Skeletal muscle tissue (tissue), 4 donors: ENCODE measurements around the gene PPP1R3F. TPM values are rescaled to one million over a fixed set of nuclear protein-coding genes. Genes with fewer than 3 reads are reported as not detected.
A peak's percentile ranks its signal among the peaks of the same experiment; 100 is the strongest.
"Not testable (repeated sequence)": the region's sequence is repeated elsewhere in the genome, so short reads cannot be mapped to it uniquely, and the experiment has no call there.

Experiments used
- H3K27ac ChIP-seq: one replicate; pipeline ENCODE4 v1.7.0; 2013; ENCODE audit warnings: mild to moderate bottlenecking, low read depth, low read length, inconsistent platforms
- H3K27me3 ChIP-seq, 3 donors: one replicate each; pipeline ENCODE4 v1.7.0; 2013; ENCODE audit warnings: low read length in 3 of 3; ENCODE audit not compliant: control insufficient read depth in 3 of 3, insufficient read depth in 3 of 3
- H3K36me3 ChIP-seq, 3 donors: one replicate each; pipeline ENCODE4 v1.7.0; 2013; ENCODE audit warnings: low read length in 3 of 3; ENCODE audit not compliant: control insufficient read depth in 3 of 3, insufficient read depth in 3 of 3
- H3K4me1 ChIP-seq, 3 donors: one replicate each; pipeline ENCODE4 v1.7.0; 2013; ENCODE audit warnings: low read length in 3 of 3, mild to moderate bottlenecking in 3 of 3; ENCODE audit not compliant: control insufficient read depth in 3 of 3, insufficient read depth in 3 of 3
- H3K4me3 ChIP-seq, 3 donors: one replicate each; pipeline ENCODE4 v1.7.0; 2013; ENCODE audit warnings: low read length in 3 of 3
- H3K9ac ChIP-seq, 3 donors: one replicate each; pipeline ENCODE4 v1.7.0; 2013; ENCODE audit warnings: low read length in 3 of 3, mild to moderate bottlenecking in 3 of 3, moderate library complexity in 2 of 3, low read depth in 1 of 3
- H3K9me3 ChIP-seq, 3 donors: one replicate each; pipeline ENCODE4 v1.7.0; 2013; ENCODE audit warnings: low read length in 3 of 3; ENCODE audit not compliant: control insufficient read depth in 3 of 3
- total RNA-seq: library from RNA; depleted of rRNA; stranded (reverse); fragments of >200 nt; gene quantifications from one replicate; pipeline ENCODE4 v1.2.3, GENCODE V29; 2014
- donor health status: Osteomylitis.

PPP1R3F gene
- total RNA-seq, 1 donor from 2014 or later = 6.8 TPM

DNA sequence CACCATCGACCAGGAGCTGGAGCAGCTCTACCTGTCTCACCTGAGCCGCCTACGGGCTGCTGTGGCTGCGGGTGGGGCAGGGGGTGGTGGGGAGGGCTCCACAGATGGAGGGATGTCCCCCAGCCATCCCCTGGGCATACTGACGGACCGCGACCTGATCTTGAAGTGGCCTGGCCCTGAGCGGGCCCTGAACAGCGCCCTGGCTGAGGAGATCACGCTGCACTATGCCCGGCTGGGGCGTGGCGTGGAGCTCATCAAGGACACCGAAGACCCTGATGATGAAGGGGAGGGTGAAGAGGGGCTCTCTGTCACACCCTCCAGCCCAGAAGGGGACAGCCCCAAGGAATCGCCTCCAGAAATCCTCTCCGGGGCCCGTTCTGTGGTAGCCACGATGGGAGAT lies 16.5 kb downstream of the PPP1R3F start:
- Histone ChIP-seq H3K27ac (no peak overlapping the region), H3K9ac (no peak overlapping the region), H3K27me3 (peaks cover 0 to 1% (median 0%) of the 10 kb centered on the region in 3 donors), H3K36me3 (peaks cover 0 to 3% (median 2%) of the 10 kb centered on the region in 3 donors), H3K9me3 (no peaks in the 10 kb centered on the region), H3K4me1 (no peaks in the 10 kb centered on the region), H3K4me3 (no peak overlapping the region)

DNA sequence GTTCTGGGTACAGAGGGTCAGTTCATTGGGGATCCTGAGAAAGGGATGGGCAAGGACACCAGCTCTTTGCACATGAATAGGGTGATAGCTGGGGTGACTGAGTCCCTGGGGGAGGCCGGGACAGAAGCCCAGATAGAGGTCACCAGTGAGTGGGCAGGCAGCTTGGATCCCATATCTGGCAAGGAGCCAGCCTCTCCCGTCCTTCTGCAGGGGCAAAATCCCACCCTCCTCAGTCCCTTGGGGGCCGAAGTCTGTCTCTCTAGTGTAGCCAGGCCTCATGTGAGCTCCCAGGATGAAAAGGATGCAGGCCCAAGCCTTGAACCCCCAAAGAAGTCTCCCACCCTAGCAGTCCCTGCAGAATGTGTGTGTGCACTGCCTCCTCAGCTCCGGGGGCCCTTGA lies 17.0 kb downstream of the PPP1R3F start:
- no peaks in the 10 kb centered on the region for H3K4me1 ChIP-seq

DNA sequence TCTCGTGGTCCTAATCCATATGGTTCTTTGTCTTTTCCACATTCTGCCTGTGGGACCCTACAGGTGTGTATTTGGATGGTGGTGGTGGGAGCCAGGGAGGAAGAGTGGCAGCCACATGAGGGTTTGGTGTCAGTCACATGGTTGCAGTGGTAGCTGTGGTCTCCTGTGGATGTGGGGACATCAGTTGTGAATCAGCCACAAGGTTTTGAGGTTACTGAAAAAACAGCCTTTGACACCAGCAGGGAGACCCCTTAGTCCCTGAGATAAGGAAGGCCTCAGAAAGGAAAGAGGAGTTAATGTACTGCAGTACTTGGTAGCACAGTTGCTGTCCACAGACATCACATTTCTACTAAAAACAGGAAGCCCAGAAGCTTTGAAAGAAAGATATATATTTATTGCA lies 18.1 kb downstream of the PPP1R3F start:
- Histone ChIP-seq H3K9ac (no peak overlapping the region), H3K36me3 (peaks cover 0 to 3% (median 2%) of the 10 kb centered on the region in 3 donors), H3K4me3 (no peak overlapping the region), H3K9me3 (no peaks in the 10 kb centered on the region), H3K27me3 (peaks cover 0 to 2% (median 0%) of the 10 kb centered on the region in 3 donors), H3K4me1 (peaks cover 0 to 4% (median 0%) of the 10 kb centered on the region in 3 donors), H3K27ac (no peak overlapping the region)

More for the DNA sequence above, 17.0 kb downstream of the PPP1R3F start:
- Histone ChIP-seq H3K27me3 (peaks cover 0 to 2% (median 0%) of the 10 kb centered on the region in 3 donors), H3K27ac (no peak overlapping the region), H3K9ac (no peak overlapping the region), H3K36me3 (peaks cover 0 to 3% (median 2%) of the 10 kb centered on the region in 3 donors), H3K9me3 (no peaks in the 10 kb centered on the region), H3K4me3 (no peak overlapping the region)

DNA sequence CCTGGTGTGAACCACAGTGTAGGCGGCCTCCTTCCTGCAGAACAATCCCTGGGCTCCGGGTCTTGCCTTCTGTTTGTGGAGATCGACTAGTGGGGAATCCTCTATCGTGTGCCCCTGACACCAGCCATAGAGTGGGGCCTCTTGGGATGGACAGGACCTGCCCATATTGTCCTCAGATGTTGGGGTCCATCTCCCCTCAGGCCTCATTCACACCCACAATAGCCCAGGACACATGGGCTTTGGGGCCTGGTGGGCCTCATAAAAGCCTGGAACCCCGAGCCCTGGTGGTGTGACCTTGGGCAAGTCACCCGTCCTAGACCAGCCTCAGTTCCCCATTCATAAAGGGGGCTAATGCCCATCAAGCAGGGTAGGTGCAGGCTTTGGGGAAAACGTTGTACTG lies 20.6 kb downstream of the PPP1R3F start:
- peaks cover 0 to 4% (median 0%) of the 10 kb centered on the region in 3 donors for H3K4me1 ChIP-seq
- H3K4me3 ChIP-seq = no peak overlapping the region
- no peaks in the 10 kb centered on the region for H3K9me3 ChIP-seq
- peaks cover 0 to 3% (median 2%) of the 10 kb centered on the region in 3 donors for H3K36me3 ChIP-seq
- peaks cover 0 to 2% (median 0%) of the 10 kb centered on the region in 3 donors for H3K27me3 ChIP-seq
- H3K9ac ChIP-seq = no peak overlapping the region
- H3K27ac ChIP-seq = no peak overlapping the region

DNA sequence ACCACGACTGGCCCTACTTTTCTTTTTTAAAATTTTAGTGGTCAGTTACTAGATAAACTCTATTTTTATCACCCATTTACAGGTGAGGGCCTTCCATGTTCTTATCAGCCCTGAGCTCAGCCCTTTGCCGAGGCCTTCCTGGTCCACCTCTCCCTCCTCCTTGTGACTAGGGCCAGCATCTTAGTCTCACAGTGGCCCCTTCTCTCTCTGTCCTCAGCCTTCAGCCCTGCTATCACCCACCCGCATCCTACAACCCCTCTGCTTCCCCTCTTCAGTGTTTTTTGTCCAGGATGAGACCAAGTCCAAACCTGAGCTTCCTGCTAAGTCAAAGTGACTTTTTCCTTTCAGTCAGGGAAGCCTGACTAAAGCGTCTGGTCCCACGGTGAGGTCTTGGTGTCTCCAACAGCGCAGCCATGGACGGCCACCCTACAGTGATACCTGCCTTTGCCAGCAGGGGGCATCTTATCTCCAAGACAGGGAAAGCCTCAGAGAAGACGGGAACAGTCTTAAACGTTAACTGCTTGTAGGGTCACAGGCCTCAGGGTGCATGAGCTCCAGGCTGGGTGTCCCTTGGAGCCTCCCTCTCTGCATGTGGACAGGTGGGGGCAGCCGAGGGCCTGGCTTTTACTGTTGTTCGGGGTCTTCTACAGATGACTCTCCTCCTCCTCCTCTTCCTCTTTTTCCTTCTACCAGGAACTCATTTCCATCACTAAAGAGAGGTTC lies 22.2 kb downstream of the PPP1R3F start:
- Histone ChIP-seq H3K4me3 (no peak overlapping the region), H3K9ac (peak overlapping the region in 1 of 3 donors; percentile 20), H3K4me1 (peaks cover 0 to 4% (median 0%) of the 10 kb centered on the region in 3 donors), H3K36me3 (no peaks in the 10 kb centered on the region), H3K9me3 (no peaks in the 10 kb centered on the region), H3K27ac (no peak overlapping the region), H3K27me3 (peaks cover 0 to 2% (median 0%) of the 10 kb centered on the region in 3 donors)

DNA sequence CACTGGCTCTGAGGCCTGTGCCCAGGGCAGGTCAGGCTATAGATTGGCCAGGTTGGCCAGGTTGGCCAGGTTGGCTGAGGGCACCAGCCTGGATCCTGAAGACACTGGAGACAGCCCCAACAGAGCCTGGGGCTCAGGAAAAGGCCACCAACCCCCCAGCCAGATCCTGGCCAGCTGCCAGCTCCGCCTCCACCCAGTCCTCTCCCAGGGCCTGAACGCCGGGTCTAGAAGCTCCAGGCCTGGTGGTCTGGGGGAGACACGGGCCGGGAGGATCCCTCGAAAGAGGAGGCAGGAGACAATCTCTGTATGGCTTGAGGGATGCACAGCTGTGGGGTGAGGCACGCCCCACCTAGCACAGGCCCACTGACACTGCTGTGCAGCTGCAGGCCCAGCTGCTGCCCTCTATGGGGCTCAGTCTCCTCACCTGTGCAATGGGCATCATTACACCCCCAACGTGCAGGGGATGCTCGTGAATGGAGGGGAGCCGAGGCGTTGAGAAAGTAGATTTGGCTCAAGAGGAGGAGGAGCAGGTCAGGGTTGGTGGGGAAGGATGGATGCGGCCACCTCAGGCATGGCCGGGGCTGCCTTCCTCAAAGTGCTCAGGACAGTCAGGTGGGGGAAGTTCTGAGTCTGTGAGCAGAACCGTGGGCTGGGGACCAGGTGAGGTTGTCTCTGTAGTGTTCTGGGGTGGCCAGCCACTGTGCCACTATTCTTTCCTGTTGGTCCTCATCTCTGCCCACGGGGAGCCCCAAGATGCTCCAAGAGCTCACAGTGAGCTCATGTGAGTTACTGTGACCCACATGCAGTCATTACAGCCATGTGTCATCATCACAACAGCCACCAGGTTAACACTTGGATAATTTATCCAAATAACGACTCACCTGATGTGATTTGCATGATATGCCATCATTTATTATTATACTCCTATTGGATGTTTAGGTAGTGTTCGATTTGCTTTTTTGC lies 23.1 kb downstream of the PPP1R3F start:
- Histone ChIP-seq H3K9me3 (no peaks in the 10 kb centered on the region), H3K4me1 (peaks cover 0 to 4% (median 0%) of the 10 kb centered on the region in 3 donors), H3K9ac (peak overlapping the region in 1 of 3 donors; percentile 20), H3K4me3 (no peak overlapping the region), H3K27ac (no peak overlapping the region), H3K36me3 (no peaks in the 10 kb centered on the region), H3K27me3 (peaks cover 0 to 2% (median 0%) of the 10 kb centered on the region in 3 donors)

DNA sequence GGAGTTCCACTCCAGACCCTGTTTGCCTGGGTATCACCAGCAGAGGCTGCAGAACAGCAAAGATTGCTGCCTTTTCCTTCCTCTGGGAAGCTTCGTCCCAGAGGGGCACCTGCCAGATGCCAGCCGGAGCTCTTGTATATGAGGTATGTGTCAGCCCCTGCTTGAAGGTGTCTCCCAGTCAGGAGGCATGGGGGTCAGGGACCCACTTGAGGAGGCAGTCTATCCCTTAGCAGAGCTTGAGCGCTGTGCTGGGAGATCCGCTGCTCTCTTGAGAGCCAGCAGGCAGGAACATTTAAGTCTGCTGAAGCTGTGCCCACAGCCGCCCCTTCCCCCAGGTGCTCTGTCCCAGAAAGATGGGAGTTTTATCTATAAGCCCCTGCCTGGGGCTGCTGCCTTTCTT lies 29.7 kb downstream of the PPP1R3F start:
- not testable (repeated sequence) for H3K9me3 ChIP-seq, H3K9ac ChIP-seq, H3K27me3 ChIP-seq, H3K36me3 ChIP-seq, H3K27ac ChIP-seq, H3K4me3 ChIP-seq, H3K4me1 ChIP-seq

DNA sequence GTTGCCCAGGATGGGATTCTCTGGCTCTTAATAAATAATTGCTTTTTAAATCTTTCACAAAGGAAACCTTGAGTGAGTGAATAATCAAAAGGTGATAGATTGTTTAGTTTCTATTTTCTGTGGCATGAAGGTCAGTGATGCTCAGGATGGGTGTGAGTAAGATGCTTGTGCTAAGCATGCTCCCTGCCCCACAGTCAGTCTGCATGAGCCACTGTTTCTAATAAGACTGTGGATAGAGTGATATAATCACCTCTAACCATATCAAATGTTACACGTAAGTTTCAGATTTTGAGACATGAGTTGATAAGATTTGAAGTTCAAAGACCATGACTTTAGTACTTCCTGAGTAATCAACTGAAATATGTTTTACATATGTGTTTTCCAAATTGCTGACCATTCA lies 31.1 kb downstream of the PPP1R3F start:
- Histone ChIP-seq H3K4me1 (no peaks in the 10 kb centered on the region), H3K36me3 (no peaks in the 10 kb centered on the region), H3K4me3 (no peak overlapping the region), H3K9ac (no peak overlapping the region), H3K9me3 (no peaks in the 10 kb centered on the region), H3K27me3 (peaks cover 0 to 3% (median 0%) of the 10 kb centered on the region in 3 donors), H3K27ac (no peak overlapping the region)

DNA sequence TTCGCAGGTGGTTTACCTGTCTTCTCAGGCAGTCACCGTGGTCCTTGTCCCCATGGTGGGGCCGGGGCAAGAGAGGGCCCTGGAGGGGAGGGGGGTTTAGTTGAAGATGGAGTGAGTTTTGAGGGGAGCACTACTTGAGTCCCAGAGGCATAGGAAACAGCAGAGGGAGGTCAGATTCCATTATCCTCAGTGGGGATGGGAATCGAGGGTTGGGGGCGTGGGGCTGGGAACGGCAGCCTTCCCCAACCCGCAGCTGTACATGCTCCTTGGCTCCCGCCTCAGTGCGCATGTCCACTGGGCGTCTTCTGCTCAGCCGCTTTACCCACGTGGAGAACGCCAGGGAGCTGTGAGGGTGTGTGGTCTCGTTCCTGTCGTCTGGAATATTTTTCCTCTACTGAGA lies 33.8 kb downstream of the PPP1R3F start, which contains the start of gene GAGE10:
GAGE10 (plus strand) TSS at position 301 of the 400 bp plus-strand sequence. CDS start 1,214 bp downstream, outside the sequence.
- no peaks in the 10 kb centered on the region for H3K9me3 ChIP-seq
- H3K4me1 ChIP-seq = no peaks in the 10 kb centered on the region
- no peaks in the 10 kb centered on the region for H3K36me3 ChIP-seq
- H3K9ac ChIP-seq = no peak within 1 kb of the TSS
- no peak within 1 kb of the TSS for H3K27ac ChIP-seq
- H3K27me3 ChIP-seq = peaks cover 0 to 3% (median 0%) of the 10 kb centered on the region in 3 donors
- H3K4me3 ChIP-seq = no peak within 1 kb of the TSS
